HG03060 (cell line): Measurements from ENCODE around the gene SSTR5.

ENCODE experiments used
- ATAC-seq: cut with Tn5 transposase; IDR thresholded peaks from one replicate; pipeline ENCODE4 v1.9.1; 2021; ENCODE audit warnings: low read depth, moderate number of reproducible peaks; ENCODE audit not compliant: unreplicated experiment

The SSTR5 gene

GRCh38 chr16:1119766-1120576 is 47.4 kb downstream of the SSTR5 start:
- ATAC-seq = no peak

GRCh38 chr16:1120577-1120941 is 48.0 kb downstream of the SSTR5 start:
- ATAC-seq = no peak

GRCh38 chr16:1121009-1121408 is 48.5 kb downstream of the SSTR5 start:
- ATAC-seq = no peak

DNA sequence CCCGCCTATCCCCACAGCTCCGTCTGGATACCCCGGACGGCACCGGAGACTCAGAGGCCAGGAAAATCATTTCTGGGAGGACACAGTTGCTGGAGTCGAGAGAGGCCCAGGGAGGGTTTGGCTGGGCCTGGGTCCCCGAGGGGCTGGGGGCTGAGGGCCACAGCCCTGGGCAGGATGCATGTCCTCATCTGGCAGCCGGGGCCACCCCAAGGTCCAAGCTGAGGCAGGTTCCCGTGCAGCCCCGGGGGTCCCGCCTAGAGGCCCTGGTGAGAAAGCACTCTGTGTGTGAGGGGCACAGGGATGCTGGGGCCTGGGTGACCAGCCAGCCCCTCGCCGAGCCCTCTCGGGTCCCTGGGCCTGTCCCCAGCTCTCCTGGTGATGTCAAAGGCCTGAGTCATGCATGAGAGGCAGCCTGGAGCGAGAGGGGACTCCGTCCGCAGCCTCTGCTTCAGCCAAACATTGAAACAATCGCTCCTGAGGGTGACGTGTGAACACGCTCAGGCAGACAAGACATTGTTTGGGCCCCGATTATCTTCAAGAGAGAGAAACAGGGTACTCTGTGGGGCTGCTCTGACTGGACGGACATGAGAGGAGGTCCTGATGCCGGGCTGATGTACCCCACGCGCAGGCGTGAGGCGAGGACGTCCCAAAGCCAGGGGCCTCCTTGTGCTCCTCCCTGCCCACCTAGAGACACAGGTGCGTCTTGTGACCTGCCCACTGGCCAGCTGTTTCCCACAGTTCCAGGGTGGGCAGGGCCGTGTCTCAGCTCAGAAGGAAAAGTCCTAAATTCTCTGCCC is 49.3 kb downstream of the SSTR5 start:
- ATAC-seq = no peak

DNA sequence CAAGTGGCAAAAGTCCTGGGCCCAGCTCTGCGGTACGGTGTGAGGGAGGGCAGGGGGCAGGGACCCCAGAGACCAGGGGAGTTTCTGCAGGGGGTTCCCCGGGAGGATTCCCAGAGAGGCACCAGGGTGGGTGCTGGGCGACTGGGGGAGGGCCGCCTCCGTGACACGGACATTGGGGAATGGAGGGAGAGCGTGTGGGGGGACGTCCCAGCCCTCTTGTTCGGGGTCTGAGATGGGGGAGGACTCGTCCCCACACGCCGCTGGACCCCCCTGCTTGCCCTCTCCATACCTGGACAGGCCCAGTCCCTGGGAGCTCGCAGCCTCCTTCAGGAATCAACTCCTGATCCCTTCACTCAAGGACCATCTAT is 49.8 kb downstream of the SSTR5 start:
- ATAC-seq = no peak

DNA sequence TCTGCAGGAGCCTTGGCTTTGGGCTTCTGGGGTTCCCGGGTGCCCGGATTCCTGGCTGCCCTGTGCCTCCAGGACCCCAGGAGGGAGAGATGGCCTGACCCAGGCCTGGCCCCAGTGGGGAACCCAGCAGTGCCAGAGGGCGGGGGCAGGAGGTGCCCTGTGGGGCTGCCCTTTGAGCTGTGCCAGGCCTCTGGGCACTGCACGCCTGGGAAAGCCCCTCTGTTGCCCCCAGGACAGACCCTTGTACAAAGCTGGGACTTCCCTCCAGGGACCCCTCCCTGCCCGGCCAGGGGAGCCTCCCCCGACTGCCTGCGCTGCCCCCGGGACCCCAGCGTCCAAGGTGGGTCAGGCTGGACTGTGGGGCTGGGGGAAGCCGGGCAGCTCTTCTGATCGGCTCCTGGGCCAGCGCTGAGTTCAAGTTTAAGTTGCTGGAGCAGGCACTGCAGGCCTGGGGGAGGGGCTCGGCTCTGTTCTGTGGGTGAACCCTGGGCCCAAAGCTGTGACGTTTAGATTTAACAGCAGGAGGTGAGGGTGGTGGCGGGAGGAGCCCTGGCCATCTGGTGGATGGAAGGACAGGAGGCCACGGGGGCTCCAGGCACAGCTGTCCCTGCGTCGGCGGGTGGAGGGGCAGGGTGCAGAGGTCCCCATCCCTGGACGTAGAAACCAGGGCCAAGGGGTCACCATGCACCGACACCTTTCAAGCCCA is 51.1 kb downstream of the SSTR5 start:
- no peak for ATAC-seq

DNA sequence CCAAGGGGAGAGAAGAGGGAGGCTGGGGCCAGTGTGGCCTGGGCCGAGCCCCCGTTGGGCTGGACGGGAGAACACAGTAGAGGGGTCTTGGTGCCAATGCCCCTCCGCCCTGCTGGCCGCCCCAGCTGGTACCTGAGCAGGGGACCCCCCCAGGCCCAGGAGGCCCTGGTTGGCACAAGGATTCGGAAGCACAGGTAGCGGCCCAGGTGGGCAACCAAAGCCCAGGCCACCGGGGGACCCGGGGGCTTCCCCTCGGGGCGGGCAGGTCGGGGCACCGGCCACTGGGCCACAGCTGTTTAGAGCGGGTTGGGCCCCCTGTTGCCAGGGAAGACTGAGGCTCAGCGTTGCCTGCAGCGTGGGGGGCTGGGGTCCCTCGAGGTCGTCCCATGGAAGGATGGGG is 51.7 kb downstream of the SSTR5 start:
- ATAC-seq = no peak

DNA sequence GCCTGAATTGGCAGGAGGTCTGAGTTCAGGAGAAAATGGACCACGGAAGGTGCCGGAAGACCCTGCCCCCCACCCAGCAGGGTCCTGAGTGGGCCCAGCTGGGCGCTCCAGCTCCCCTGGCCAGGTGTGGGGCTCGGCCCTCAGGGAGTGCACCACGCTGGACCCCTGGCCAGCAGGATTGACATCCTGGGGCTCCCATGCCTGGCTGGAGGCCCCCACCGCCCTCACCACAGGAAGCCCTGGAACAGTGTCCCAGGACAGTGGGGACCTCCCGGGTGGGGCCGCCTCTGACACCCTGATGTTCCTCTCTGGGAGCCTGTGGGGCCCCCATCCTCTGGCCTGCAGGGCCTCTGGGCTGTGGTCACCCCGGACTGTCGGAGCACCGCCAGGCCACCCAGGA is 52.2 kb downstream of the SSTR5 start:
- no peak for ATAC-seq

DNA sequence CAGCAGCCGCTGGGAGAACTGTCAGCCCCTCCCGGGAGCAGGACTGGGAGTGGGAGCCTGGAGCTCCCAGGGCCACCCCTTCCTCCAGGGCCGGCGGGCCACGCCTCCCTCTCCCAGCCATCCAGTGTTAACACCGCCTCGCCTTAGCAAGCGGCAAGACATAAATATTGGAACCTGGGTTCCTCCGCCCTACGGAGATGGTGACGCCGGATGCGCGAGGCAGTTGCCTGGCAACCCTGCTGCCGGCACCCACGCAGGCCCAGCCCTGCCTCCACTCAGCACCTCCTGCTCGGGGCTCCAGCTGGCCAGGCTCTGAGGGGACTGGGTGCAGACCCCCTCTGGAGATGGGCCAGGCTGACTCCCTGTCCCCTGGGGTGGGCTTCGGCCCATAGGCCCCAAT is 52.9 kb downstream of the SSTR5 start:
- no peak for ATAC-seq

DNA sequence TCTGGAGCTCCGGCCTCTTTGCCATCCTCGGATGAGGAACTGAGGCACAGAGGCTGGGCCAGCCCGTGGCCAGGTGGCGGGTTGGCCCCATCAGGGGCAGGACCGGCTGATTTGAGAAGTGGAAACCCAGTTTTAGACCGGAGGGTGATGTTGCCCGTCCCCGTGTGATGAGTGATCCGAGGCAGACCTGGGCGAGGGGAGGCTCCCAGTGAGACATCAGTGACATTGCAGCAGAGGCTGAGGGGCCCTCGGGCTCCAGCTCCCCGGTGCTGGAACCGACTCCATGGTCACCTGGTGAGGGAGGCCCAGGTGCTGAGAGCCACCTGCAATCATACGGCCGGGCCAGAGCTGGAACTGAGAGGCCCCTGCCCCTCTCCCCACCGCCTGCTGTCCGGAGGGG is 53.5 kb downstream of the SSTR5 start:
- no peak for ATAC-seq

DNA sequence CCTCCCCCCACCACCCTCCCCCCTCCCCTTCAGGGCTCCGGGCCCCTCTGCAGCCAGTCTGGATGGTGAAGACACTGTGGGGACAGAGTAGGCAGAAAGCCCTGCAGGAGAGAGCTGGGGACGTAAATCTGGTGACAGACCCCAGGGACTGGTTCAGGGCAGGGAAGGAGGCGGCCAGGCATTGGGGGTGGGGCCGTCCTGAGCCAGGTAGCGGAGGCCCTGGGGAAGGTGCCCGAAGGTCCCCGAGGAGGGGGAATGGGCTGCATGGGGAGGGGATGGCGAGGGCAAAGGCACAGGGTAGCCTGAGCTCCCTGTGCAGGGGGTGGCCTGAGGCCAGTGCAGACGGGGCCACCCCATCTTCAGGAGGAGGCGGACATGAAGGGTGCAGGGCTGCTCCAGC is 54.0 kb downstream of the SSTR5 start:
- no peak for ATAC-seq

GRCh38 chr16:1127101-1127500 is 54.6 kb downstream of the SSTR5 start:
- ATAC-seq = no peak

DNA sequence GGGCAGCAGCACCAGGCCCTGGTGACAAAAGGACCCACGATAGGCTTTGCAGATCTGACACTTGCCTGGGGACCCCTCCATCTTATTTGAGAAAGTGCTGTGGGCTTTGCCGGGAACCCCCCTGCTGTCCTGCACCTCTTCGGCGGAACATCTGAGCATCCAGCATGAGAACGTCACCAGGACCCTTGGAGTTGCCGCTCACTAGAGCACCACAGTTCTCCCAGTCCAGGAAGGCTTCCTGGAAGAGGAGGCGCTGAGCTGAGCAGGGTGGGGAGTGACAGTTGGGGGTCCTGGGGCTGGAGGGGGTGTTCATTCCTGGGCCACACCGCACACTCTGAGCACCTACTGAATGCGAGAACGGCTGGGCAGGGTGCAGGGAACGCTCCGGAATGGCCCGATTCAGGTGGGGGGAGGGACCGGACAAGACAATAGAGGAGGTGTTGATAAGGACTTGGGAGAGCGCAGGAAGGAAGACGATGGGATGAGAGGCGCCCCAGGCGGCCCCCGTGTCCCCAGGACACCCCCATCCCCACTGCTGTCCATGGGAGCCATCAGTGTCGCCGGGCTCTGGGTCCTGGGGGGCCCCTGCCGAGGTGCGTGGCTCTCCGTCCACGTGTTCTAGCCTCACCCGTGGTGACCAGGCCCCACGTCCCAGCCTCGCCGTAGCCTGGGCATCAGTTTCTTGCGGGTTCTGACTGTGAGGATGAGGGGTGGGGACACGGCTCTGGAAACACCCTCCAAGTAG is 55.6 kb downstream of the SSTR5 start:
- ATAC-seq = no peak

DNA sequence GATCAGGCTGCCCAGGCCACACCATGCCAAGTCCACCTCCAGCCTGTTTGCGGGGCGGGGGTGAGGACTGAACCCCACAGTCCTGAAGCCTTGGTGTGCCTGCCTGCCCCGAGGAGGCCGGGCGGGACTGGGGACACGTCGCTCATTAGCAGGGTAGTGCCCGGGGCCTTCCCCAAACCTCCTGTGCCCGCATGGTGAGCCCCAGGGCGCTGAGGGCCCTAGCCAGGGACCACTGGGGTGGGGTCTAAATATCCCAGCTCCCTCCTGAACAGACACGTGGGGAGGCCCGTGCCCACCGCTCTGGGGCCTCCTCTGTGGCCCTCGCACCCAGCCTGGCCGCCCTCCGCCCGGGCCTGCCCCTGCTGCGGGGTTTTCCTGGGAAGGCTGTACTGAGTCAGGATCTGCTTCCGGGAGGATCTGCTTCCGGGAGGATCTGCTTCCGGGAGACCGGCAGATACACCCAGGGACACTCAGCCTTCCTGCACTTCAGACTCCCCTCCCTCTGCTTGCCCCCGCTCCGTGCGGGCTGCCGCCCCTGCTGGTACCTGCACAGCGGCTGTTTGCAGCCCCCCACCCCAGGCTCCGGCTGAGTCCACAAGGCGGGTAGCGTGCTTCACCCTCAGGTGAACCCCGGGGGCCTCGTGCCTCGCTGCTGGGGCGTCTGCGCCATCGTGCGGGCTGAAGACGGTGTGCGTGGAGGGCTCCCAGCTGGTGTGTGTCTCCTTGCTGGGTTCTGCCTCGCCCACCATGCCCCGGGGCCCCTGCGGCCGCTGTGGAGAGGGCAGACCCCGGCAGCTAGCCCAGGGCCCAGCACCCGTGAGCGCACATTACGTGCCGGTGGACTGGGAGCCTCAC is 56.8 kb downstream of the SSTR5 start:
- no peak for ATAC-seq

DNA sequence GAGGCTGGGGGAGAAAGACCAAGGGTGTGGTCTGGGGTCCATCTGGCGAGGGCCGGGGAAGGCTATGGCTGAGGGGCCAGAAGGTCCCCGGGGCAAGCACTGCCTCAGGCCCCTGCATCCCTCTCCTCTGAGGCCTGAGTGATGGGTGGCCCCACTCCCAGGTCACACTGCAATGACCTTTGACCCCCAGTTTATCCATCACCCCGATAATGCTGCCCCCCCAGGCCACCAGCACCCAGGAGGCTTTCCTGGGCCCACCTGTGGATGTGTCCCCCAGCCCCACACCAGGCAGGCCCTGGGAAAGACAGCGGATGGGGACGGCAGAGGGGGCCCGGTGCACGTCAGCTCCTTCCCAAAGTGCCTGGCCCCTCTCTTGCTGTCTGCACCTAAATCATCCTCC is 57.8 kb downstream of the SSTR5 start:
- no peak for ATAC-seq
